Measurements from ENCODE around the gene SLC25A22. TPM values are rescaled to one million over a fixed set of nuclear protein-coding genes. Genes with fewer than 3 reads are reported as not detected.

Gene SLC25A22
- total and polyA plus RNA-seq, 9 of the 15 experiments (the other 6 are each of a cell fraction or from before 2014, with no cell fraction given) = 0.41 to 55.4 (median 11.4) TPM

- TF ChIP-seq CREB3 (tag; conservative IDR thresholded peaks at IDR 0.05; ENCODE audit: low read depth) (no peak), HOMEZ (CRISPR knock-in tag; IDR thresholded peaks at IDR 0.05) (no peak), CREBBP (IDR thresholded peaks at IDR 0.05; ENCODE audit: low read depth, low read length) (no peak), ZNF143 (CRISPR knock-in tag; IDR thresholded peaks at IDR 0.05) (no peak), ZNF696 (CRISPR knock-in tag; conservative IDR thresholded peaks at IDR 0.05) (no peak), ZKSCAN8 (CRISPR knock-in tag; IDR thresholded peaks at IDR 0.05) (no peak), NELFE (IDR thresholded peaks at IDR 0.05; ENCODE audit: insufficient read depth, insufficient read length) (no peak), MTA3 (IDR thresholded peaks at IDR 0.05; ENCODE audit: borderline replicate concordance) (no peak; the same call in 1 of the 2 replicates), RBFOX2 (IDR thresholded peaks at IDR 0.05; ENCODE audit: low read depth, low read length) (peak; percentile 86), NR3C1 (CRISPR knock-in tag; IDR thresholded peaks at IDR 0.05) (no peak), KAT8 (IDR thresholded peaks at IDR 0.05; ENCODE audit: low read depth) (no peak), FOXA3 (CRISPR knock-in tag; conservative IDR thresholded peaks at IDR 0.05 in 1 of 2, IDR thresholded peaks at IDR 0.05 in 1 of 2) (no peak; a peak in 1 of 4 replicates), RBM22 (IDR thresholded peaks at IDR 0.05; ENCODE audit: low read depth, low read length, poor library complexity, severe bottlenecking) (no peak), ZNF41 (CRISPR knock-in tag; conservative IDR thresholded peaks at IDR 0.05) (no peak), PTBP1 (IDR thresholded peaks at IDR 0.05; ENCODE audit: low read depth, low read length) (no peak), ZFP1 (CRISPR knock-in tag; IDR thresholded peaks at IDR 0.05) (no peak), NR2C1 (IDR thresholded peaks at IDR 0.05) (no peak), NR2C1 (tag; IDR thresholded peaks at IDR 0.05) (no peak), NBN (IDR thresholded peaks at IDR 0.05; ENCODE audit: low read depth) (no peak), TAF1 (IDR thresholded peaks at IDR 0.05; ENCODE audit: control insufficient read depth, extremely low read depth, insufficient read depth, low read length, severe bottlenecking) (peak; percentile 39), SIRT6 (IDR thresholded peaks at IDR 0.05; ENCODE audit: low read depth, low read length) (no peak), SLC30A9 (CRISPR knock-in tag; IDR thresholded peaks at IDR 0.05) (no peak), MLX (CRISPR knock-in tag; conservative IDR thresholded peaks at IDR 0.05) (no peak), FOXP4 (CRISPR knock-in tag; IDR thresholded peaks at IDR 0.05; ENCODE audit: borderline replicate concordance) (no peak)
Observed at GRCh38 chr11:827146-827896, 29.2 kb upstream of the SLC25A22 start (continued).

All from K562 (cell line).